ENCODE data around the gene KCNH3.

- TF ChIP-seq CTCF (optimal IDR thresholded peaks at IDR 0.05 in 1 of 3, IDR thresholded peaks at IDR 0.05 in 1 of 3, conservative IDR thresholded peaks at IDR 0.05 in 1 of 3; ENCODE audit: extremely low read depth in 1 of 3, insufficient read depth in 2 of 3, low read length in 3 of 3) (no peak), EZH2 (IDR thresholded peaks at IDR 0.05; ENCODE audit: low read length) (no peak)
These were observed 44.7 kb downstream of the KCNH3 start for GRCh38 chr12:49583366-49584094.
